ENCODE data around the gene SLC25A48. TPM values are rescaled to one million over a fixed set of nuclear protein-coding genes. Genes with fewer than 3 reads are reported as not detected.

SLC25A48 gene
- total and polyA plus RNA-seq, 9 donors = 1.4 TPM; not detected in 8

DNA sequence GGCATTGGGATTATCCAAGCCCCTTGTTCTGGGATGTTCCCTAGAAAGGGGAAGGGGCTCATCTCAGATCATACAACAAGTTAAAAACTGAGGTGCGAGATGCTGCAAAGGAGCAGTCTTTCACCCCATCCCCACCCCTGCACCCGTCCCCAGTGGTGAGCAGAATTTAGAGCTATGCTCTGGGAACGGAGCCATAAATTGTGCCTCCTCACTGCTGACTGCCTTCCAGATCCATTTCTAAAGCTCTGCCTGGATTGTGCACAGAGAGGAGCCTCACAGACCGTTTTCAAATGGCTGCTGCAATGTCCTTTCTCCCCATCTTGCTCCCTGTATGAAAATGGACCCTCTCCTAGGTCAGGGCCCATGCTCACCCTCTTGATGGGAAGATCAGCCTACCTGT lies 8.3 kb downstream of the SLC25A48 start:
- no peak for TF ChIP-seq EP300 (IDR thresholded peaks at IDR 0.05)
- no peak for TF ChIP-seq POLR2A (IDR thresholded peaks at IDR 0.05)
- WGBS, 3 donors = 43 to 55% (median 46%) methylated on average over 4 of the region's 4 CpGs
- H3K27ac ChIP-seq = no peak overlapping the region
- H3K27me3 ChIP-seq = no peaks in the 10 kb centered on the region
- intact Hi-C loops (cut with DNase I) = no loop called here
- no peak for DNase-seq
- H3K4me1 ChIP-seq (ENCODE audit: insufficient read depth) = no peaks in the 10 kb centered on the region
- H3K4me3 ChIP-seq = no peak overlapping the region
- no peaks in the 10 kb centered on the region for H3K9me3 ChIP-seq
- H3K36me3 ChIP-seq = no peaks in the 10 kb centered on the region

DNA sequence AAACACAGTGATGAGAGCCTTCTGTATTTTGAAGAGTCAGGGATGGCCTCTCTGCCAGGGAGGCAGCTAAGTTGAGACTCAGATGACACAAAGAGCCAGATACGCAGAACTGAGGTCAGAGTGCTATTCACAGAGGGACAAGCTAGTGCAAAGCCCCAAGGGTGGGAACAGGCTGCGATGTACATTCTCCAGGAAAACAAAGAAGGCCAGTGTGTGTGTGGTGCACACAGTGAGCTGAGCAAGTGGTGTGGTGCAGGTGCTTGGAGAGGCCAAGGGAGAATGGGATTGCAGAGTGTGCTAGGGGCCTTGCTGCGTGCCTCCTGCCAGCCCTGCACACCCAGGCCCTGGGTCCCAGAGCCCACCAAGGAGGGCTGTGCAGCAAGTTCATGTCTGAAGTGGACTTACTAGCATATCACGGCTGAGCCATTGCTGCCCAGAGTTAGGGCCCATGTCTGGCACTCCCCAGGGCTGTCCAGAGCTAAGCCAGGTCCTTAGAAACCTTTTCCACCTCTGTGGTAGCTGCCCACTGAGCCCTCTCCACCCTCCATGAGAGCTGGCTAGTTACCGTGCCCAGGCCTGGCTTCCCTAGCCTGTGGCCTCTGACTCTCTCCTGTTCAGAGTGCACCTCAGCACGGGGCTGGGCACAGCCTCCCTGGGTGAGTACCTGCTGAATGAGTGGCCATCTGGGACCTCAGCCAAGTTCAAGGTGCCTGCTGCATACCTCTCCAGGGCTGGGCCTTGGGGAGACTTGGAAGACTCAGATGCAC lies 9.3 kb downstream of the SLC25A48 start:
- no peak for DNase-seq
- intact Hi-C loops (cut with DNase I) = no loop called here
- H3K4me1 ChIP-seq (ENCODE audit: insufficient read depth) = no peaks in the 10 kb centered on the region
- whole genome bisulfite sequencing, 3 donors = 81 to 88% (median 83%) methylated on average over 6 of the region's 6 CpGs
- TF ChIP-seq EP300 (IDR thresholded peaks at IDR 0.05) (no peak), POLR2A (IDR thresholded peaks at IDR 0.05) (no peak)
- TF ChIP-seq, protein P1, sequence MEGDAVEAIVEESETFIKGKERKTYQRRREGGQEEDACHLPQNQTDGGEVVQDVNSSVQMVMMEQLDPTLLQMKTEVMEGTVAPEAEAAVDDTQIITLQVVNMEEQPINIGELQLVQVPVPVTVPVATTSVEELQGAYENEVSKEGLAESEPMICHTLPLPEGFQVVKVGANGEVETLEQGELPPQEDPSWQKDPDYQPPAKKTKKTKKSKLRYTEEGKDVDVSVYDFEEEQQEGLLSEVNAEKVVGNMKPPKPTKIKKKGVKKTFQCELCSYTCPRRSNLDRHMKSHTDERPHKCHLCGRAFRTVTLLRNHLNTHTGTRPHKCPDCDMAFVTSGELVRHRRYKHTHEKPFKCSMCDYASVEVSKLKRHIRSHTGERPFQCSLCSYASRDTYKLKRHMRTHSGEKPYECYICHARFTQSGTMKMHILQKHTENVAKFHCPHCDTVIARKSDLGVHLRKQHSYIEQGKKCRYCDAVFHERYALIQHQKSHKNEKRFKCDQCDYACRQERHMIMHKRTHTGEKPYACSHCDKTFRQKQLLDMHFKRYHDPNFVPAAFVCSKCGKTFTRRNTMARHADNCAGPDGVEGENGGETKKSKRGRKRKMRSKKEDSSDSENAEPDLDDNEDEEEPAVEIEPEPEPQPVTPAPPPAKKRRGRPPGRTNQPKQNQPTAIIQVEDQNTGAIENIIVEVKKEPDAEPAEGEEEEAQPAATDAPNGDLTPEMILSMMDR (IDR thresholded peaks at IDR 0.05) = no peak
- H3K4me3 ChIP-seq = no peak overlapping the region
- H3K27me3 ChIP-seq = no peaks in the 10 kb centered on the region
- H3K27ac ChIP-seq = no peak overlapping the region
- H3K9me3 ChIP-seq = no peaks in the 10 kb centered on the region
- no peaks in the 10 kb centered on the region for H3K36me3 ChIP-seq

DNA sequence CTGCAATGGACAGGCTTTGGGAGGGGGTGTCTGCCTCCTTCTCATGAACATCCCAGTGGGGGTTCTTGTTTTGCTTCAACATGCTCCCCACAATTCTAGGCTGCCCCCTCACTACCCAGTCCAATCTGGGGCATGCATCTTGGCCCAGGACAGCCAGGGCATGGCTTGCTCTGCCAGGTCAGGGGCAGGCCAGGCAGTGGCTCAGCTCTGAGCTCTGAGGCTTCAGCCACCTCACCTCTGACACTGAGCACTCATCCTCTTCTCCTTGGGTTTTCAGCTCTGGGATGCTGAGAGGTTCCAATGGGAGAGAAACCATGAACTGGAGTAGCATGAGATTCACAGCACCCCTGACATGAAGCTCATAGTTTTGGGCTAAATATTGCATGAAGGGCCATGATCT lies 11.8 kb downstream of the SLC25A48 start:
- no peak for DNase-seq
- Histone ChIP-seq H3K36me3 (no peaks in the 10 kb centered on the region), H3K27me3 (no peaks in the 10 kb centered on the region), H3K9me3 (no peaks in the 10 kb centered on the region), H3K4me1 (ENCODE audit: insufficient read depth) (no peaks in the 10 kb centered on the region), H3K27ac (no peak overlapping the region), H3K4me3 (no peak overlapping the region)
- TF ChIP-seq POLR2A (IDR thresholded peaks at IDR 0.05) (no peak), EP300 (IDR thresholded peaks at IDR 0.05) (no peak)
- TF ChIP-seq, protein P1 (IDR thresholded peaks at IDR 0.05) = no peak
- intact Hi-C loops (cut with DNase I) = no loop called here

DNA sequence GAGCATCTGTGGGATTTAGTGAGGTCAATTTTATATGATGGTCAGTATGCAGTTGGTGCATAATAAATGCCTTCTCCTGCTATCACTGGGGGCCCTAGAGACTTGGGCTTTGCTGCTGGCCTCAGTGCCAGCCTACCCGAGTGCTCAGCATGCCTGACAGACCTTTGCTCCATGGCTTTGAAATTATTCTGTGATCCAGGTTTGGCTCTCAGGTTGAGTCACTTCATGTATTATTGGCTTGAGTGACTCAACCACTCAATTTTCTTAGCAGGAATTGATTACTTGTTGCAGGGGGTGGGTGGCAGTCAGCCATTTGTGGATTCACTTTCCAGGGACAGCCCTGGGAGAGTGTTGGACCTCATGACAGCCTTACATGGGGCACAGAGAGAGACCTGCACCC lies 13.5 kb downstream of the SLC25A48 start:
- Histone ChIP-seq H3K27ac (no peak overlapping the region), H3K9me3 (no peaks in the 10 kb centered on the region), H3K4me3 (no peak overlapping the region), H3K4me1 (ENCODE audit: insufficient read depth) (no peaks in the 10 kb centered on the region), H3K36me3 (no peaks in the 10 kb centered on the region), H3K27me3 (no peaks in the 10 kb centered on the region)
- no peak for DNase-seq
- intact Hi-C loops (cut with DNase I) = no loop called here
- WGBS, 3 donors = 73 to 83% (median 80%) methylated on average over 1 of the region's 1 CpG
- TF ChIP-seq POLR2A (IDR thresholded peaks at IDR 0.05) (no peak), EP300 (IDR thresholded peaks at IDR 0.05) (no peak)
- TF ChIP-seq, protein P1 (IDR thresholded peaks at IDR 0.05) = no peak

GRCh38 chr5:135850231-135850630 lies 15.8 kb downstream of the SLC25A48 start:
- 87 to 97% (median 89%) methylated on average over 9 of the region's 9 CpGs for WGBS, 3 donors
- Histone ChIP-seq H3K9me3 (no peaks in the 10 kb centered on the region), H3K4me3 (no peak overlapping the region), H3K4me1 (ENCODE audit: insufficient read depth) (no peaks in the 10 kb centered on the region), H3K27me3 (no peaks in the 10 kb centered on the region), H3K36me3 (no peaks in the 10 kb centered on the region), H3K27ac (no peak overlapping the region)
- DNase-seq = no peak
- intact Hi-C loops (cut with DNase I) = no loop called here
- TF ChIP-seq, protein P1 (IDR thresholded peaks at IDR 0.05) = no peak
- TF ChIP-seq EP300 (IDR thresholded peaks at IDR 0.05) (no peak), POLR2A (IDR thresholded peaks at IDR 0.05) (no peak)

Data from ovary (tissue), 9 donors.